H1 (cell line): ENCODE results near the gene TTLL9. TPM values are rescaled to one million over a fixed set of nuclear protein-coding genes. Genes with fewer than 3 reads are reported as not detected.

Experiments
- CTCF ChIA-PET: fragments of 300-600 bp; sonication (Branson Sonifier 250); formaldehyde crosslinking; loops from one replicate; lab custom pipeline; 2021; ENCODE audit not compliant: partially characterized antibody; lab: Charles Lee
- POLR2A ChIA-PET: fragments of 300-600 bp; sonication (Branson Sonifier 250); formaldehyde crosslinking; loops from one replicate; lab custom pipeline; 2021; ENCODE audit warnings: inconsistent platforms; ENCODE audit not compliant: partially characterized antibody; lab: Charles Lee
- DNase-seq, 2 experiments: peaks; one replicate each; pipeline versions ENCODE4 v3.0.0 to v3.0.0-alpha.2; 2010 to 2022; ENCODE audit warnings: low spot score in 2 of 2, low read depth in 1 of 2, mixed read lengths in 1 of 2
- FAIRE-seq: peaks from 2 replicates; lab custom pipeline; 2011; peaks lifted over from hg19 to GRCh38; lab: Jason Lieb, UNC
- H2AFZ ChIP-seq: 2 replicates; pipeline ENCODE4 v1.8.1; 2012; ENCODE audit warnings: low read length, inconsistent platforms
- H2AK5ac ChIP-seq: 2 replicates; pipeline ENCODE4 v1.6.1; 2013; ENCODE audit warnings: low read depth, low read length
- H2BK120ac ChIP-seq: replicated peaks from 2 replicates; pipeline ENCODE3; 2013; ENCODE audit warnings: low read depth, low read length, inconsistent platforms
- H2BK12ac ChIP-seq: 2 replicates; pipeline ENCODE4 v1.6.1; 2013; ENCODE audit warnings: low read depth, low read length
- H2BK15ac ChIP-seq: 2 replicates; pipeline ENCODE4 v1.6.1; 2013; ENCODE audit warnings: low read length
- H2BK20ac ChIP-seq: 2 replicates; pipeline ENCODE4 v1.6.1; 2013; ENCODE audit warnings: low read length
- H2BK5ac ChIP-seq: 2 replicates; pipeline ENCODE4 v1.6.1; 2013; ENCODE audit warnings: low read depth, low read length
- H3K14ac ChIP-seq: 2 replicates; pipeline ENCODE4 v1.6.1; 2013; ENCODE audit warnings: inconsistent platforms; ENCODE audit not compliant: insufficient read length
- H3K18ac ChIP-seq: 2 replicates; pipeline ENCODE4 v1.6.1; 2013; ENCODE audit warnings: low read length; ENCODE audit errors: extremely low read depth
- H3K23ac ChIP-seq: 2 replicates; pipeline ENCODE4 v1.6.1; 2013; ENCODE audit warnings: inconsistent platforms; ENCODE audit not compliant: insufficient read length
- H3K23me2 ChIP-seq: 2 replicates; pipeline ENCODE4 v1.6.1; 2013; ENCODE audit warnings: low read depth, low read length
- H3K27ac ChIP-seq: 2 replicates; pipeline ENCODE4 v1.6.1; 2011; ENCODE audit warnings: low read depth, low read length, inconsistent platforms
- H3K27me3 ChIP-seq, 4 experiments: replicated peaks in 1 of 4; 1 replicate in 1 of 4; 2 replicates in 3 of 4; pipeline versions ENCODE4 v1.6.1 to v1.8.1; 2011 to 2013; ENCODE audit warnings: low read length in 3 of 4, mild to moderate bottlenecking in 3 of 4, inconsistent platforms in 2 of 4, mixed read lengths in 2 of 4, moderate library complexity in 1 of 4; ENCODE audit not compliant: control insufficient read depth in 3 of 4, insufficient read depth in 3 of 4; ENCODE audit errors: extremely low read depth in 1 of 4
- H3K36me3 ChIP-seq, 4 experiments: 2 replicates each; pipeline versions ENCODE4 v1.6.1 to v1.8.1; 2011 to 2013; ENCODE audit warnings: mild to moderate bottlenecking in 4 of 4, low read length in 3 of 4, moderate library complexity in 2 of 4, control low read depth in 1 of 4, inconsistent platforms in 1 of 4; ENCODE audit not compliant: insufficient read depth in 4 of 4, control insufficient read depth in 2 of 4
- H3K4ac ChIP-seq: replicated peaks from 2 replicates; pipeline ENCODE3; 2013; ENCODE audit warnings: low read length, low read depth, mixed read lengths, inconsistent platforms; ENCODE audit not compliant: insufficient read length
- H3K4me1 ChIP-seq, 4 experiments: replicated peaks in 1 of 4; 1 replicate in 1 of 4; 2 replicates in 3 of 4; pipeline versions ENCODE4 v1.6.1 to v1.8.1; 2011 to 2013; ENCODE audit warnings: low read length in 3 of 4, inconsistent platforms in 2 of 4, mixed read lengths in 1 of 4; ENCODE audit not compliant: insufficient read depth in 4 of 4, control insufficient read depth in 3 of 4
- H3K4me2 ChIP-seq, 2 experiments: 2 replicates each; pipeline versions ENCODE4 v1.6.1 to v1.8.1; 2011 to 2013; ENCODE audit warnings: low read depth in 2 of 2, low read length in 2 of 2, control low read depth in 1 of 2, inconsistent platforms in 1 of 2, mild to moderate bottlenecking in 1 of 2; ENCODE audit not compliant: insufficient read depth in 1 of 2
- H3K4me3 ChIP-seq, 4 experiments: fragments of 200-600, 300-600 bp in 1 of 4; sonication (generic), shearing (Covaris generic), sonication (Bioruptor Twin) in 1 of 4; 2 replicates each; pipeline versions ENCODE4 v1.5.1 to v1.8.1; 2011 to 2016; ENCODE audit warnings: low read length in 4 of 4, low read depth in 3 of 4, control low read depth in 2 of 4, inconsistent platforms in 2 of 4, mild to moderate bottlenecking in 2 of 4, mixed read lengths in 1 of 4, moderate library complexity in 1 of 4; ENCODE audit not compliant: insufficient read depth in 2 of 4; ENCODE audit errors: extremely low read depth in 1 of 4
- H3K56ac ChIP-seq: replicated peaks from 2 replicates; pipeline ENCODE3; 2013; ENCODE audit warnings: low read depth, mild to moderate bottlenecking, mixed read lengths, low read length, inconsistent platforms; ENCODE audit not compliant: insufficient read length
- H3K79me1 ChIP-seq: 2 replicates; pipeline ENCODE4 v1.6.1; 2013; ENCODE audit warnings: low read depth, low read length, control low read depth
- H3K79me2 ChIP-seq, 2 experiments: 2 replicates each; pipeline versions ENCODE4 v1.6.1 to v1.8.1; 2012 to 2013; ENCODE audit warnings: low read length in 2 of 2, mild to moderate bottlenecking in 2 of 2, inconsistent platforms in 1 of 2; ENCODE audit not compliant: insufficient read depth in 2 of 2, control insufficient read depth in 1 of 2
- H3K9ac ChIP-seq, 4 experiments: replicated peaks in 1 of 4; 1 replicate in 1 of 4; 2 replicates in 3 of 4; pipeline versions ENCODE4 v1.6.1 to v1.8.1; 2011 to 2013; ENCODE audit warnings: low read depth in 3 of 4, low read length in 3 of 4, control low read depth in 2 of 4, mild to moderate bottlenecking in 2 of 4, moderate library complexity in 2 of 4, inconsistent platforms in 1 of 4; ENCODE audit errors: extremely low read depth in 1 of 4
- H3K9me3 ChIP-seq, 2 experiments: 2 replicates each; pipeline versions ENCODE4 v1.6.1 to v1.8.1; 2012 to 2013; ENCODE audit warnings: mild to moderate bottlenecking in 2 of 2, moderate library complexity in 2 of 2, control low read depth in 1 of 2, inconsistent platforms in 1 of 2, low read depth in 1 of 2, low read length in 1 of 2, mixed read lengths in 1 of 2; ENCODE audit not compliant: insufficient read depth in 2 of 2
- H4K20me1 ChIP-seq, 2 experiments: replicated peaks in 1 of 2; 2 replicates each; pipeline versions ENCODE3 to v1.8.1; 2011 to 2013; ENCODE audit warnings: inconsistent platforms in 2 of 2, low read length in 2 of 2, mild to moderate bottlenecking in 1 of 2; ENCODE audit not compliant: insufficient read depth in 2 of 2, control insufficient read depth in 1 of 2
- H4K5ac ChIP-seq: 2 replicates; pipeline ENCODE4 v1.6.1; 2013; ENCODE audit warnings: low read length, low read depth, mixed read lengths, inconsistent platforms; ENCODE audit not compliant: insufficient read length
- H4K8ac ChIP-seq: 2 replicates; pipeline ENCODE4 v1.8.0; 2013; ENCODE audit warnings: mild to moderate bottlenecking, moderate library complexity, low read length, inconsistent platforms; ENCODE audit not compliant: insufficient read depth; ENCODE audit errors: extremely low read depth
- H4K91ac ChIP-seq: replicated peaks from 2 replicates; pipeline ENCODE3; 2013; ENCODE audit warnings: low read length, mixed read lengths, inconsistent platforms; ENCODE audit not compliant: insufficient read length
- CBX8 ChIP-seq: fragments of 300-800, 300-1000 bp; sonication (generic); IDR thresholded peaks from 2 replicates; pipeline ENCODE4 v1.7.1; 2016; ENCODE audit warnings: low read depth, low read length, borderline replicate concordance
- E2F6 ChIP-seq: IDR thresholded peaks from 2 replicates; pipeline ENCODE4 v1.6.1; 2012; ENCODE audit warnings: inconsistent platforms
- EGR1 ChIP-seq: IDR thresholded peaks from 2 replicates; pipeline ENCODE4 v1.6.1; 2011; ENCODE audit warnings: low read depth, low read length, borderline replicate concordance
- GABPA ChIP-seq: IDR thresholded peaks from 2 replicates; pipeline ENCODE4 v1.6.1; 2011; ENCODE audit warnings: mild to moderate bottlenecking, low read length, moderate library complexity, borderline replicate concordance; ENCODE audit not compliant: insufficient read depth
- KDM1A ChIP-seq: fragments of 200-600, 300-600 bp; sonication (generic); IDR thresholded peaks from 2 replicates; pipeline ENCODE4 v1.7.1; 2016; ENCODE audit warnings: mild to moderate bottlenecking, low read length, borderline replicate concordance
- NRF1 ChIP-seq: IDR thresholded peaks from 2 replicates; pipeline ENCODE4 v1.6.1; 2011; ENCODE audit warnings: mild to moderate bottlenecking, low read depth, low read length, improper control_type of control experiment
- POU5F1 ChIP-seq: IDR thresholded peaks from 2 replicates; pipeline ENCODE4 v1.6.1; 2011; ENCODE audit warnings: low read depth, mild to moderate bottlenecking, low read length, moderate library complexity
- RAD21 ChIP-seq, 2 experiments: IDR thresholded peaks in 1 of 2; conservative IDR thresholded peaks in 1 of 2; 2 replicates each; pipeline ENCODE4 v1.6.1; 2011; ENCODE audit warnings: low read depth in 2 of 2, low read length in 2 of 2, improper control_type of control experiment in 1 of 2, inconsistent platforms in 1 of 2, mild to moderate bottlenecking in 1 of 2, moderate library complexity in 1 of 2
- SIN3A ChIP-seq, 2 experiments: IDR thresholded peaks in 1 of 2; conservative IDR thresholded peaks in 1 of 2; 2 replicates each; pipeline ENCODE4 v1.6.1; 2011 to 2012; ENCODE audit warnings: low read length in 2 of 2, improper control_type of control experiment in 1 of 2, low read depth in 1 of 2, mild to moderate bottlenecking in 1 of 2
- SP1 ChIP-seq: IDR thresholded peaks from 2 replicates; pipeline ENCODE4 v1.6.1; 2011; ENCODE audit warnings: low read depth, low read length
- YY1 ChIP-seq: IDR thresholded peaks from 2 replicates; pipeline ENCODE4 v1.6.1; 2011; ENCODE audit warnings: low read depth, mild to moderate bottlenecking, low read length
- WGBS, 2 experiments: shearing (Covaris generic) in 1 of 2; methylation state at CpG; one replicate each; pipeline versions ENCODE4 v1.1.6 to v1.1.7; 2013 to 2015; ENCODE audit warnings: low lambda C conversion rate in 2 of 2, mixed read lengths in 2 of 2, inconsistent platforms in 1 of 2, low coverage in 1 of 2, missing lambda C conversion rate in 1 of 2; ENCODE audit not compliant: insufficient replicate concordance in 2 of 2, insufficient coverage in 1 of 2, insufficient read length in 1 of 2; ENCODE audit errors: extremely low coverage in 1 of 2, missing lambda C conversion rate in 1 of 2; 5-methylcytosine and 5-hydroxymethylcytosine counted together
- polyA plus RNA-seq, 7 experiments: library from polyadenylated mRNA; depleted of rRNA in 3 of 7; stranded (reverse) in 5 of 7; unstranded in 2 of 7; fragments of >200 nt in 5 of 7; fragments of 200-250 nt in 2 of 7; gene quantifications; 1 replicate in 5 of 7; 2 replicates in 1 of 7; 4 replicates in 1 of 7; pipeline versions ENCODE4 v1.2.1 to v1.2.3, GENCODE V29; 2011 to 2013; ENCODE audit warnings: missing spikeins in 2 of 7, mixed read lengths in 2 of 7
- total RNA-seq: library from RNA; stranded (reverse); fragmentation: NEBNext Ultra II Directional; extraction: Animal tissue kit (Norgen Biotek cat#: 25700); gene quantifications from 2 replicates; pipeline ENCODE4 v1.2.1, GENCODE V29; 2021
- TF ChIP-seq, protein P1 (sequence below): IDR thresholded peaks from 2 replicates; pipeline ENCODE4 v1.6.1; 2012; ENCODE audit warnings: inconsistent platforms

Gene TTLL9
- total and polyA plus RNA-seq, 2 of the 8 experiments (the other 6 are each of a cell fraction or from before 2014, with no cell fraction given): 0.06 TPM; not detected in 1

GRCh38 chr20:31962761-31963160 is 92.3 kb downstream of the TTLL9 start:
- Histone ChIP-seq H2AFZ (no peak overlapping the region), H3K23ac (no peak overlapping the region), H3K27ac (no peak overlapping the region), H4K5ac (no peak overlapping the region), H2AK5ac (no peak overlapping the region), H3K4ac (no peak overlapping the region), H3K27me3 (no peaks in the 10 kb centered on the region; a peak in 2 of 7 replicates), H3K4me2 (no peak overlapping the region), H3K36me3 (no peaks in the 10 kb centered on the region), H3K23me2 (peaks cover 3% of the 10 kb centered on the region; the same call in 1 of the 2 replicates), H3K56ac (no peak overlapping the region), H4K8ac (no peak overlapping the region), H3K14ac (no peak overlapping the region), H3K4me1 (peaks cover 0 to 10% (median 5%) of the 10 kb centered on the region in 4 experiments; a peak in 4 of 7 replicates), H4K20me1 (no peaks in the 10 kb centered on the region), H3K9me3 (no peaks in the 10 kb centered on the region), H4K91ac (no peak overlapping the region), H3K79me2 (no peaks in the 10 kb centered on the region), H2BK12ac (no peak overlapping the region), H3K9ac (no peak overlapping the region), H3K4me3 (no peak overlapping the region), H3K18ac (no peak overlapping the region), H3K79me1 (no peaks in the 10 kb centered on the region), H2BK5ac (no peak overlapping the region), H2BK120ac (no peak overlapping the region)
- CTCF ChIA-PET: interaction anchor here (0.9 to 3.9 kb wide), 5 partner anchors 10 to 73 kb away, joined by 3 to 26 read pairs (median 4); partner anchors contain the start of gene PDRG1
- POLR2A ChIA-PET: no interaction called here
- FAIRE-seq: no peak
- 89% methylated on average over 2 of the region's 2 CpGs; no CpG with 5 or more reads in 1 of the 2 experiments for WGBS, 2 experiments
- DNase-seq: no peak
- TF ChIP-seq NRF1 (no peak), CBX8 (no peak), E2F6 (no peak), KDM1A (no peak), EGR1 (no peak), SIN3A (conservative IDR thresholded peaks at IDR 0.05 in 1 of 2, IDR thresholded peaks at IDR 0.05 in 1 of 2; ENCODE audit: low read depth in 1 of 2, low read length in 2 of 2) (no peak), GABPA (no peak), POU5F1 (no peak), SP1 (no peak), YY1 (no peak), RAD21 (IDR thresholded peaks at IDR 0.05 in 1 of 2, conservative IDR thresholded peaks at IDR 0.05 in 1 of 2; ENCODE audit: low read depth in 2 of 2, low read length in 2 of 2) (no peak)
- TF ChIP-seq, protein P1, sequence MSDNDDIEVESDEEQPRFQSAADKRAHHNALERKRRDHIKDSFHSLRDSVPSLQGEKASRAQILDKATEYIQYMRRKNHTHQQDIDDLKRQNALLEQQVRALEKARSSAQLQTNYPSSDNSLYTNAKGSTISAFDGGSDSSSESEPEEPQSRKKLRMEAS: no peak
- TF ChIP-seq, all 59 proteins: peak for 0
- Histone ChIP-seq H2BK15ac (no peak overlapping the region), H2BK20ac (no peak overlapping the region)
